Activated CD4-positive, alpha-beta T cell treated with anti-CD3 and anti-CD28 coated beads, Interleukin-2, Interleukin-4, amounts not matched to agents 100 ng/mL and 50 ng/mL, durations not matched to agents 16 hours and 8 hours (primary cell): Measurements from ENCODE around the gene TRIM23.

Source experiments
- DNase-seq: peaks from one replicate; pipeline ENCODE4 v3.0.0-alpha.2; 2020; ENCODE audit warnings: low spot score

The TRIM23 gene

GRCh38 chr5:65563777-65564176 is 60.4 kb downstream of the TRIM23 start:
- no peak for DNase-seq

GRCh38 chr5:65562731-65563701 is 61.1 kb downstream of the TRIM23 start, which contains the start of the genes CENPK and PPWD1:
CENPK (minus strand) TSS chr5:65563168; CDS start chr5:65554907, 8,261 bp downstream.
PPWD1 (plus strand) TSS chr5:65563296; CDS start chr5:65563311, 15 bp downstream.
- peak; percentile 98 for DNase-seq

GRCh38 chr5:65556718-65557117 is 67.4 kb downstream of the TRIM23 start:
- no peak for DNase-seq

- no peak for DNase-seq
Measured at GRCh38 chr5:65556181-65556580, 68.0 kb downstream of the TRIM23 start.

- no peak for DNase-seq
Measured at GRCh38 chr5:65555287-65555686, 68.8 kb downstream of the TRIM23 start.

GRCh38 chr5:65553941-65554340 is 70.2 kb downstream of the TRIM23 start:
- no peak for DNase-seq

GRCh38 chr5:65548281-65548680 is 75.9 kb downstream of the TRIM23 start:
- peak; percentile 80 for DNase-seq

- no peak for DNase-seq
Measured at GRCh38 chr5:65546141-65546540, 78.0 kb downstream of the TRIM23 start.

GRCh38 chr5:65544473-65544872 is 79.7 kb downstream of the TRIM23 start:
- no peak for DNase-seq

GRCh38 chr5:65539827-65540226 is 84.3 kb downstream of the TRIM23 start:
- no peak for DNase-seq
